DOHH2 (cell line): ENCODE results near the gene JCAD.

ENCODE experiments used
- CTCF ChIP-seq: fragments of 200-600 bp; sonication (generic); IDR thresholded peaks from one replicate; pipeline ENCODE4 v1.5.1; 2014; ENCODE audit warnings: antibody characterized with exemption, mild to moderate bottlenecking, low read depth, low read length; ENCODE audit not compliant: poor library complexity, severe bottlenecking
- EZH2phosphoT487 ChIP-seq: fragments of 200-600 bp; sonication (generic); IDR thresholded peaks from 2 replicates; pipeline ENCODE4 v1.6.1; 2017; ENCODE audit warnings: borderline replicate concordance, mild to moderate bottlenecking, antibody characterized with exemption, low read length, moderate library complexity, mixed read lengths

- no peak for TF ChIP-seq CTCF
- TF ChIP-seq EZH2phosphoT487: no peak
These were observed 14.7 kb upstream of the JCAD start for GRCh38 chr10:30074090-30074489.
